Activated CD8-positive, alpha-beta memory T cell treated with anti-CD3 and anti-CD28 coated beads for 4 hours (primary cell): ENCODE data around the gene C9orf153.
"Not testable (repeated sequence)": the region's sequence is repeated elsewhere in the genome, so short reads cannot be mapped to it uniquely, and the experiment has no call there.

Experiments
- DNase-seq, 2 donors: peaks; one replicate each; pipeline ENCODE4 v3.0.0-alpha.2; 2020; ENCODE audit warnings: low read depth in 2 of 2

Gene C9orf153

DNA sequence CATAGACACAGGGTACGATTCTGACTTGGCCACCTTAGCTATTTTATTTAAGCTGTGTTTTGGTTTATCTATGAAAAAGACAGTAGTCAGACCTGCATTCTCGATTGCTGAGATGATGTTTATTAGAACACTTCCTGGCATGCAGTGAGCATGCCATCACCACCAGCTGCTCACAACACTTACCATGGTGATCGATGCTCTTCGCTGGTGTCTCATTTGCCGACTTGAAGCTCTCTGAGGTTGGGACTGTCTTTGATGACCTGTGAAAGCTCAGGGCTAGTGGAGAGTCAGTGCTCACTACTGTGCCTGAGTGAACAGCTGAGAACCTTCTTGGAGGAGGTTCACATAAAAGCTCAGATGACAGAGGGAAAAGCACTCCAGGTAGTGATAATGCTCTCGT is 4.4 kb upstream of the C9orf153 start:
- no peak for DNase-seq

DNA sequence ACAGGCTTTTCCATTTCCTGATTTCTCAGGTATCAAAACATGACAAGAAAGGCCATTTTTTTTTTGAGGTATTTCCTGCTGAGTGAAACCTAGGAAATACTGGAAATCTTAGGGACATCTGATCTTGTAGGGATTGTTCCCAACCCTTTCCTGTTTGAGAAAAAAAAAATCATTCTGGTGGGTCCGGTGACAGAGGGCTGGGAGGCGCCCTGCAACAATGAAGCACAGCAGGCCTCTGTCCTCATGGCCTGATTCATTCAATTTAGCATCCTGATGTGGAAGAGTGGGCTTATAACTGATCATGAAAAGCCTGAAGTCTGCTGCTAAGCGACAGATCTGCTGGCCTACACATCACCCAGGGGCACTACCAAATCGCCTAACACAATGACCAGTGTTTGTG is 3.0 kb upstream of the C9orf153 start:
- DNase-seq = no peak

- no peak for DNase-seq
Measured at GRCh38 chr9:86257391-86257790, 2.1 kb downstream of the C9orf153 start.

DNA sequence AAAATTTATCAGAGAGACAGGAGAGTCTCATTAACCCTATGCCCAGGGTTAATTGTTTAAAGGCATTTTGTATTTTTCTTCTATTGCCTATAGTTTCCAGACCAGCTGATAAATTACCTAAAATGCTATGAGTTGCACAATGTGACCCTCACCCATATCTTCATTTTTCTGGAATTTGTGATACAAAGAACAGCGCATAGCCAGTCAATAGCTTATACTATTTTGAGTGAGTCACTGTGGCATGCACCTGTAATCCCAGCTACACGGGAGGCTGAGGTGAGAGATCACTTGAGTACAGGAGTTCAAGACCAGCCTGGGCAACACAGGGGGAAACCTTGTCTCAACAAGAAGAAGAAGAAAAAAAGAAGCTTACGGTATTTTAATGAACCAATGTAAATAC is 2.8 kb downstream of the C9orf153 start:
- DNase-seq = no peak

GRCh38 chr9:86253577-86253976 is 5.9 kb downstream of the C9orf153 start:
- DNase-seq = no peak

DNA sequence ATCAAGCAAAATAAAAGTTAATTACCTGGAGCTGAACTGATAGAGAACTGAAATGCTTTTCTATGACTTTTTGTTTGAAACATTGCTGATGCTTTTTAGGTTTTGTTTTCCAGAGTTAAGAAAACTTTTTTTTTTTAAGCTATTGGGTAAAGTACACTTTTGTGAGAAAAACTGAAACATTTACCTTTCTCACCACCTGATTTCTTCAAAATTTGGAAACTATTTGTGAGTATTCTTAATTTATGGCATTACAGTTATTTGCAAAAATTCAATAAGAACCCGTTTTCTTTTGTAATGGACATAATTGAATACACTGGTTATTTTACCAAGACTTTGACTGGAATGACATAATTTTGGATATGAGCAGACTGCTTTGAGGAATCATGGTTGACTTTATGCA is 6.6 kb downstream of the C9orf153 start:
- no peak for DNase-seq

- DNase-seq = no peak
Measured at GRCh38 chr9:86250123-86250522, 9.3 kb downstream of the C9orf153 start.

- DNase-seq = no peak
Measured at GRCh38 chr9:86248746-86249145, 10.7 kb downstream of the C9orf153 start.

GRCh38 chr9:86246752-86247161 is 12.7 kb downstream of the C9orf153 start:
- DNase-seq = no peak

DNA sequence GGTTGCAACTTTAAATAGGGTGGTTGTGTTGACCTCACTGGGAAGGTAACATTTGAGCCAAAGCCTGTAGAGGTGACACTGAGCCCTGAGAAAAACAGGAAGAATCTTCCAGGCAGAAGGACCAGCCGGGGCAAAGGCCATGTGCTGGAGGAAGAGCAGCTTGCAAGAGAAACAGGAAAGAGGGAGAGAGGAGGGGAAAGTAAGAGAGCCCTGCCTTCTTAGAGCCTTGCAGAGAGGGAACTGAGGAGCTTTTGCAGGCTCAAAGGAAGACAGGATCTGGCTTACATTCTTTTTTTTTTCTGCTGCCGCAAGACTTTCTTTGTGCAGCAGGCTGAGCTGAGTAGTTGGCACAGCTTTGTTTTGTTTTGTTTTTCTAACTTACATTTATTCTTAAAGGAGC is 17.4 kb downstream of the C9orf153 start:
- no peak for DNase-seq

GRCh38 chr9:86241216-86241615 is 18.2 kb downstream of the C9orf153 start:
- DNase-seq = no peak

DNA sequence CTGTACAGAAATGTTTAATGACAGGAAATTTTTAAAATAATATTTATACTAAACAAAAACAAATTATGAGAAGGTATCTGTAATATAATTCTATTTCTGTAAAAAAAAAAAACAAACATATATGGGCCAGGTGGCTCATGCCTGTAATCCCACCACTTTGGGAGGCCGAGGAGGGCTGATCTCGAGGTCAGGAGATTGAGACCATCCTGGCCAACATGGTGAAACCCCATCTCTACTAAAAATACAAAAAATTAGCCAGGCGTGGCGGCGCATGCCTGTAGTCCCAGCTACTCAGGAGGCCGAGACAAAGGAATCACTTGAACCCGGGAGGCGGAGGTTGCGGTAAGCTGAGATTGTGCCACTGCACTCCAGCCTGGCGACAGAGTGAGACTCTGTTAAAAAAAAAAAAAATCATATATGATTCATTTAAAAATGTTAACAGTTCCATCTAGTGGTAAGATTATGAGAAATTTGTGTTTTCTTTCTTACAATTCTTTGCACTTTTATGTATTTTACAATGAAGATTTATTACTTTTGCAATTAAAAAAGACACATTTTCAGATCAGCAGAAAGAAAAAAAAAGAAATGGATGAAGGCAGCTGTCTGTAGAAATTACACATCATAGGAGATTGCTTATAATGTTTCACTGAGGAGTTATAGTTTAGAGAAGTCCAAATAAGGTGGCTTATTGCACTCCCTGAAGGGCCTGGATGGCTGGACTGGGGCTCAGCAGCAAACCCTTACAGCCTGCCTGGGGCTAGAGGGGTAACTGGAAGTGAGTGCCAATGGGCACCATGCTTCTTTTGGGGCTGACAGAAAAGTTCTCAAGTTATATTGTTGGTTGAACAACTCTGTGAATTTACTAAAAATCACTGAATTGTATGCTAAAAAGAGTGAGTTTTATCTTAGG is 20.3 kb downstream of the C9orf153 start:
- DNase-seq = no peak

- DNase-seq = no peak
Measured at GRCh38 chr9:86230858-86231257, 28.6 kb downstream of the C9orf153 start.

DNA sequence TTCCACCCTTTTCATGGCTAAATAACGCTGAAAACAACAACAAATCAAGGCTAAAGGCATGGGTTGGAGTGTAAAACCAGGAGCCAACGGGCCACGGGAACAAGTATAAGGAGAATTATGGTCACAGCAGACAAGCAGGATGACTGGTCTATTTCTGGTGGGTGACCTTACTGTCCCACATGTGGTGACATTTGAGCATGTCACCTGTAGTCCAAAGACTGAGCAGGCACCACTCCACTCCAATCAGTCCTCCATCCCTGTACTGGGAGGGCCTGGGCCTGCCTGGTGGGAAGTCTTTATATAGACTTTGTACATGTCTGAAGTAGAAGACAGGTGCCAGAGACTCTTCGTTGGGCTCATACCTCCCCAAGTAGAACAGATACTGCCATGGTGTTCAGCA is 36.8 kb downstream of the C9orf153 start:
- DNase-seq = no peak

GRCh38 chr9:86219606-86220005 is 39.9 kb downstream of the C9orf153 start:
- DNase-seq = no peak

GRCh38 chr9:86217076-86217755 is 42.2 kb downstream of the C9orf153 start:
- no peak for DNase-seq

- no peak for DNase-seq
Measured at GRCh38 chr9:86207193-86207592, 52.3 kb downstream of the C9orf153 start.

GRCh38 chr9:86202338-86202882 is 57.0 kb downstream of the C9orf153 start:
- no peak for DNase-seq

GRCh38 chr9:86201474-86202337 is 57.8 kb downstream of the C9orf153 start:
- DNase-seq = no peak

DNA sequence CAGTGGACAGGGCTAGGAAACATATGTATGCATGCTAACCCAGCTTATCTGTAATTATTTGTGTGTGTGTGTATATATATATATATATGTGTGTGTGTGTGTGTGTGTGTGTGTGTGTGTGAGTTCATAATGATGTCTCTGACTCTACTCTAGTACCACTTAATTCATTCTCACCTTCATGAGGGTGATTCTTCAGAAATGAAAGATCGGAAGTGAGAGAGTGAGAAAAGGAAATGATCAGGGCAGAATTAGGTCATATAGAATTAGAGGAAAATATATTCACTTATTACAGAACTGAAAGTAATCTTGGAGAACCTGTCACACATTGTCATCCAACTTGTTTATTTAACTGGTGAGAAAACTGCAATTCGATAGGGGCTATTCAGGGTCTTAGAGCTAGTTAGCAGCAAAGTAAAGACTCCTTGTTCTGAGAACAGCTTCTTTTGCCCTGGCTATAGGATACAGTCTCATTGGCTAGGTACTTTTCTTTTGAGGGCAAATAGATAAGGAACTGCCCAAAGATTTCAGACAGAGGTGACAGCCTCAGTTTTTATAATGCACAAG is 58.8 kb downstream of the C9orf153 start:
- DNase-seq = no peak

- no peak for DNase-seq
Measured at GRCh38 chr9:86193088-86193487, 66.4 kb downstream of the C9orf153 start.

DNA sequence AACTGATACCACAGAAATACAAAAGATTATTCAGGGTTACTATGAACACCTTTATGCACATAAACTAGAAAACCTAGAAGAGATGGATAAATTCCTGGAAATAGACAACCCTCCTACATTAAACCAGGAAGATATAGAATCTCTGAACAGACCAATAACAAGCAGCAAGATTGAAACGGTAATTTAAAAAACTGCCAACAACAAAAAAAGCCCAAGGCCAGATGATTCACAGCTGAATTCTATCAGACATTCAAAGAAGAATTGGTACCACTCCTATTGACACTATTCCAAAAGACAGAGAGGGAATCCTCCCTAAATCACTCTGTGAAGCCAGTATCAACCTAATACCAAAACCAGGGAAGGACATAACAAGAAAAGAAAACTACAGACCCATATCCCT is 68.8 kb downstream of the C9orf153 start:
- DNase-seq = not testable (repeated sequence)
